ENCODE measurements around the gene SETD2.

Gene SETD2

GRCh38 chr3:47113669-47114365, 50.1 kb downstream of the SETD2 start:
- DNase-seq: no peak
- intact Hi-C loops (cut with DNase I; ENCODE audit: low total_unique reads): no loop called here
- H3K27me3 ChIP-seq: no peaks in the 10 kb centered on the region
- H3K4me3 ChIP-seq: no peak overlapping the region
- H3K9me3 ChIP-seq: no peaks in the 10 kb centered on the region
- no peak overlapping the region for H3K27ac ChIP-seq
- no peaks in the 10 kb centered on the region for H3K4me1 ChIP-seq
- TF ChIP-seq CTCF (IDR thresholded peaks at IDR 0.05): no peak
- H3K36me3 ChIP-seq: peaks cover 44 to 55% (median 51%) of the 10 kb centered on the region in 3 donors

GRCh38 chr3:47112997-47113396, 50.9 kb downstream of the SETD2 start:
- H3K4me3 ChIP-seq: no peak overlapping the region
- no peaks in the 10 kb centered on the region for H3K27me3 ChIP-seq
- H3K4me1 ChIP-seq: no peaks in the 10 kb centered on the region
- no peak overlapping the region for H3K27ac ChIP-seq
- intact Hi-C loops (cut with DNase I; ENCODE audit: low total_unique reads): no loop called here
- no peaks in the 10 kb centered on the region for H3K9me3 ChIP-seq
- no peak for DNase-seq
- TF ChIP-seq CTCF (IDR thresholded peaks at IDR 0.05): no peak
- peaks cover 44 to 55% (median 51%) of the 10 kb centered on the region in 3 donors for H3K36me3 ChIP-seq

- no peak overlapping the region for H3K27ac ChIP-seq
- H3K4me3 ChIP-seq: no peak overlapping the region
- H3K4me1 ChIP-seq: no peaks in the 10 kb centered on the region
- intact Hi-C loops (cut with DNase I; ENCODE audit: low total_unique reads): no loop called here
- H3K9me3 ChIP-seq: no peaks in the 10 kb centered on the region
- TF ChIP-seq CTCF (IDR thresholded peaks at IDR 0.05): no peak
- H3K36me3 ChIP-seq: peaks cover 30 to 49% (median 31%) of the 10 kb centered on the region in 3 donors
- DNase-seq: no peak
- no peaks in the 10 kb centered on the region for H3K27me3 ChIP-seq
Measured at GRCh38 chr3:47109393-47109792, 54.5 kb downstream of the SETD2 start.

- H3K27me3 ChIP-seq: no peaks in the 10 kb centered on the region
- H3K9me3 ChIP-seq: no peaks in the 10 kb centered on the region
- no peak for DNase-seq
- no peak for TF ChIP-seq CTCF (IDR thresholded peaks at IDR 0.05)
- H3K4me3 ChIP-seq: no peak overlapping the region
- no peak overlapping the region for H3K27ac ChIP-seq
- H3K4me1 ChIP-seq: no peaks in the 10 kb centered on the region
- intact Hi-C loops (cut with DNase I; ENCODE audit: low total_unique reads): no loop called here
- peaks cover 27 to 49% (median 31%) of the 10 kb centered on the region in 3 donors for H3K36me3 ChIP-seq
Measured at GRCh38 chr3:47108546-47108945, 55.4 kb downstream of the SETD2 start.

- no peaks in the 10 kb centered on the region for H3K27me3 ChIP-seq
- no peak for DNase-seq
- no peak overlapping the region for H3K4me3 ChIP-seq
- no peak for TF ChIP-seq CTCF (IDR thresholded peaks at IDR 0.05)
- intact Hi-C loops (cut with DNase I; ENCODE audit: low total_unique reads): no loop called here
- peaks cover 23 to 63% (median 35%) of the 10 kb centered on the region in 3 donors for H3K36me3 ChIP-seq
- H3K9me3 ChIP-seq: no peaks in the 10 kb centered on the region
- no peaks in the 10 kb centered on the region for H3K4me1 ChIP-seq
- H3K27ac ChIP-seq: no peak overlapping the region
Measured at GRCh38 chr3:47104259-47104658, 59.7 kb downstream of the SETD2 start.
